ENCODE measurements around the gene RUNX2. TPM values are rescaled to one million over a fixed set of nuclear protein-coding genes. Genes with fewer than 3 reads are reported as not detected.

RUNX2 gene
- total and polyA plus RNA-seq, 2 donors from 2014 or later: 2.3 to 4.7 TPM

- H3K4me3 ChIP-seq (ENCODE audit: low read length in 3 of 3): no peak overlapping the region
- no peak overlapping the region for H3K27ac ChIP-seq (ENCODE audit: low read depth in 2 of 2, low read length in 2 of 2)
- no peak for TF ChIP-seq CTCF (IDR thresholded peaks at IDR 0.05; ENCODE audit: borderline replicate concordance, extremely low read depth, insufficient read depth)
- FAIRE-seq: no peak
- no peaks in the 10 kb centered on the region for H3K4me1 ChIP-seq (ENCODE audit: control insufficient read depth in 2 of 3, insufficient read depth in 2 of 3, low read depth in 1 of 3, low read length in 3 of 3)
- intact Hi-C loops (cut with DNase I): no loop called here
- DNase-seq: no peak
- H3K36me3 ChIP-seq (ENCODE audit: control insufficient read depth in 2 of 3, insufficient read depth in 3 of 3, low read length in 3 of 3): no peaks in the 10 kb centered on the region
- no peaks in the 10 kb centered on the region for H3K27me3 ChIP-seq (ENCODE audit: control insufficient read depth, insufficient read depth, low read length)
- no peak overlapping the region for H3K9ac ChIP-seq (ENCODE audit: low read length in 3 of 3)
- no peaks in the 10 kb centered on the region for H3K9me3 ChIP-seq (ENCODE audit: control insufficient read depth in 2 of 3, insufficient read depth in 1 of 3, low read length in 3 of 3)
Observed at GRCh38 chr6:45498591-45498990, 170.5 kb downstream of the RUNX2 start.

- no peak for FAIRE-seq
Observed at GRCh38 chr6:45500924-45501816, 173.0 kb downstream of the RUNX2 start.

GRCh38 chr6:45502456-45502855 is 174.3 kb downstream of the RUNX2 start:
- Histone ChIP-seq H3K27ac (ENCODE audit: low read depth in 2 of 2, low read length in 2 of 2) (no peak overlapping the region), H3K27me3 (ENCODE audit: control insufficient read depth, insufficient read depth, low read length) (no peaks in the 10 kb centered on the region), H3K9ac (ENCODE audit: low read length in 3 of 3) (no peak overlapping the region), H3K4me3 (ENCODE audit: low read length in 3 of 3) (no peak overlapping the region), H3K9me3 (ENCODE audit: control insufficient read depth in 2 of 3, insufficient read depth in 1 of 3, low read length in 3 of 3) (no peaks in the 10 kb centered on the region), H3K4me1 (ENCODE audit: control insufficient read depth in 2 of 3, insufficient read depth in 2 of 3, low read depth in 1 of 3, low read length in 3 of 3) (peaks cover 0 to 4% (median 0%) of the 10 kb centered on the region in 3 donors), H3K36me3 (ENCODE audit: control insufficient read depth in 2 of 3, insufficient read depth in 3 of 3, low read length in 3 of 3) (no peaks in the 10 kb centered on the region)
- no peak for TF ChIP-seq CTCF (IDR thresholded peaks at IDR 0.05; ENCODE audit: borderline replicate concordance, extremely low read depth, insufficient read depth)
- no peak for FAIRE-seq
- no peak for DNase-seq
- intact Hi-C loops (cut with DNase I): no loop called here

More at GRCh38 chr6:45500924-45501816, 173.0 kb downstream of the RUNX2 start:
- Histone ChIP-seq H3K9me3 (ENCODE audit: control insufficient read depth in 2 of 3, insufficient read depth in 1 of 3, low read length in 3 of 3) (no peaks in the 10 kb centered on the region), H3K27me3 (ENCODE audit: control insufficient read depth, insufficient read depth, low read length) (no peaks in the 10 kb centered on the region), H3K4me1 (ENCODE audit: control insufficient read depth in 2 of 3, insufficient read depth in 2 of 3, low read depth in 1 of 3, low read length in 3 of 3) (peaks cover 0 to 4% (median 0%) of the 10 kb centered on the region in 3 donors), H3K27ac (ENCODE audit: low read depth in 2 of 2, low read length in 2 of 2) (no peak overlapping the region), H3K9ac (ENCODE audit: low read length in 3 of 3) (no peak overlapping the region), H3K36me3 (ENCODE audit: control insufficient read depth in 2 of 3, insufficient read depth in 3 of 3, low read length in 3 of 3) (no peaks in the 10 kb centered on the region), H3K4me3 (ENCODE audit: low read length in 3 of 3) (no peak overlapping the region)
- no peak for DNase-seq
- intact Hi-C loops (cut with DNase I): no loop called here
- TF ChIP-seq CTCF (IDR thresholded peaks at IDR 0.05; ENCODE audit: borderline replicate concordance, extremely low read depth, insufficient read depth): no peak
